Fibroblast of lung (primary cell): Measurements from ENCODE around the gene DENND5B.

ENCODE experiments used
- CTCF ChIP-seq, 2 donors: IDR thresholded peaks in 1 of 2; conservative IDR thresholded peaks in 1 of 2; 1 replicate in 1 of 2; 2 replicates in 1 of 2; pipeline ENCODE4 v1.5.1; 2011 to 2012; ENCODE audit warnings: low read length in 2 of 2, control low read depth in 1 of 2, inconsistent platforms in 1 of 2, low read depth in 1 of 2, mild to moderate bottlenecking in 1 of 2
- EZH2 ChIP-seq: IDR thresholded peaks from 2 replicates; pipeline ENCODE4 v1.5.1; 2012; ENCODE audit warnings: low read length, control low read depth, mild to moderate bottlenecking; ENCODE audit errors: missing control alignments

- TF ChIP-seq CTCF (conservative IDR thresholded peaks at IDR 0.05 in 1 of 2, IDR thresholded peaks at IDR 0.05 in 1 of 2; ENCODE audit: low read depth in 1 of 2, low read length in 2 of 2): no peak
- TF ChIP-seq EZH2: no peak
Measured at GRCh38 chr12:31387011-31387410, 203.9 kb downstream of the DENND5B start.
